Hepatocyte (in vitro differentiated cells): ENCODE results near the gene IFT172.

Experiments used
- EZH2 ChIP-seq: fragments of 200-600 bp; sonication (generic); IDR thresholded peaks from 2 replicates; pipeline ENCODE4 v1.6.1; 2016; ENCODE audit warnings: antibody characterized with exemption, mild to moderate bottlenecking, borderline replicate concordance
- TF ChIP-seq, protein P1 (sequence below): fragments of 200-600 bp; sonication (generic); IDR thresholded peaks from 2 replicates; pipeline ENCODE4 v1.5.1; 2016; ENCODE audit warnings: antibody characterized with exemption, mild to moderate bottlenecking; ENCODE audit not compliant: poor library complexity

DNA sequence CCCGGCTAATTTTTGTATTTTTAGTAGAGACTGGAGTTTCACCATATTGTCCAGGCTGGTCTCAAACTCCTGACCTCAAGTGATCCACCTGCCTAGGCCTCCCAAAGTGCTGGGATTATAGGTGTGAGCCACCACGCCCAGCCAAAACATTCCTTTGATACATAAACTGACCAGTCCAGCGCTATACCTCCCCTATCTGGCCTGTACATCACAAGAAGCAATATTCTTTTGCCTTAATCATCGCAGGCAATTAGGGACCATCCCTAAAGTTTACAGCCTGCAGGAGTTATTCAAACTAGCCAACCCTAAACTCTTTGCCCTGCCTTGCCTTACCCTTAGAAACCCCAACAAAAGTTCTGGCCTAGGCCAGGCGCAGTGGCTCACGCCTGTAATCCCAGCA lies 73.4 kb downstream of the IFT172 start:
- no peak for TF ChIP-seq EZH2
- TF ChIP-seq, protein P1, sequence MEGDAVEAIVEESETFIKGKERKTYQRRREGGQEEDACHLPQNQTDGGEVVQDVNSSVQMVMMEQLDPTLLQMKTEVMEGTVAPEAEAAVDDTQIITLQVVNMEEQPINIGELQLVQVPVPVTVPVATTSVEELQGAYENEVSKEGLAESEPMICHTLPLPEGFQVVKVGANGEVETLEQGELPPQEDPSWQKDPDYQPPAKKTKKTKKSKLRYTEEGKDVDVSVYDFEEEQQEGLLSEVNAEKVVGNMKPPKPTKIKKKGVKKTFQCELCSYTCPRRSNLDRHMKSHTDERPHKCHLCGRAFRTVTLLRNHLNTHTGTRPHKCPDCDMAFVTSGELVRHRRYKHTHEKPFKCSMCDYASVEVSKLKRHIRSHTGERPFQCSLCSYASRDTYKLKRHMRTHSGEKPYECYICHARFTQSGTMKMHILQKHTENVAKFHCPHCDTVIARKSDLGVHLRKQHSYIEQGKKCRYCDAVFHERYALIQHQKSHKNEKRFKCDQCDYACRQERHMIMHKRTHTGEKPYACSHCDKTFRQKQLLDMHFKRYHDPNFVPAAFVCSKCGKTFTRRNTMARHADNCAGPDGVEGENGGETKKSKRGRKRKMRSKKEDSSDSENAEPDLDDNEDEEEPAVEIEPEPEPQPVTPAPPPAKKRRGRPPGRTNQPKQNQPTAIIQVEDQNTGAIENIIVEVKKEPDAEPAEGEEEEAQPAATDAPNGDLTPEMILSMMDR, result no peak
